Hepatocyte (in vitro differentiated cells): Measurements from ENCODE around the gene RALGDS.

ENCODE experiments used
- CTCF ChIP-seq: fragments of 200-600 bp; sonication (generic); IDR thresholded peaks from 2 replicates; pipeline ENCODE4 v1.5.1; 2016; ENCODE audit warnings: antibody characterized with exemption, mild to moderate bottlenecking; ENCODE audit not compliant: poor library complexity
- EZH2 ChIP-seq: fragments of 200-600 bp; sonication (generic); IDR thresholded peaks from 2 replicates; pipeline ENCODE4 v1.6.1; 2016; ENCODE audit warnings: antibody characterized with exemption, mild to moderate bottlenecking, borderline replicate concordance

- TF ChIP-seq CTCF: no peak
- TF ChIP-seq EZH2: no peak
Observed at GRCh38 chr9:133094842-133095393, 26.1 kb downstream of the RALGDS start.
